Skeletal muscle satellite cell (primary cell): ENCODE results near the gene CRABP2.

Source experiments
- H3K27me3 ChIP-seq: 2 replicates; pipeline ENCODE4 v1.7.0; 2013; ENCODE audit warnings: low read length; ENCODE audit not compliant: control insufficient read depth, insufficient read depth
- H3K36me3 ChIP-seq: 2 replicates; pipeline ENCODE4 v1.7.0; 2013; ENCODE audit warnings: mild to moderate bottlenecking, control low read depth, low read length; ENCODE audit not compliant: insufficient read depth
- H3K4me1 ChIP-seq: 2 replicates; pipeline ENCODE4 v1.7.0; 2013; ENCODE audit warnings: low read length; ENCODE audit not compliant: control insufficient read depth, insufficient read depth
- H3K4me2 ChIP-seq: 2 replicates; pipeline ENCODE4 v1.7.0; 2013; ENCODE audit warnings: mild to moderate bottlenecking, low read length
- H3K4me3 ChIP-seq: 2 replicates; pipeline ENCODE4 v1.7.0; 2013; ENCODE audit warnings: low read length
- H3K9ac ChIP-seq: 2 replicates; pipeline ENCODE4 v1.7.0; 2013; ENCODE audit warnings: mild to moderate bottlenecking, low read depth, low read length, moderate library complexity
- H3K9me3 ChIP-seq: replicated peaks from 2 replicates; pipeline ENCODE4 v1.7.0; 2013; ENCODE audit warnings: mild to moderate bottlenecking, control low read depth, low read length

Gene CRABP2

DNA sequence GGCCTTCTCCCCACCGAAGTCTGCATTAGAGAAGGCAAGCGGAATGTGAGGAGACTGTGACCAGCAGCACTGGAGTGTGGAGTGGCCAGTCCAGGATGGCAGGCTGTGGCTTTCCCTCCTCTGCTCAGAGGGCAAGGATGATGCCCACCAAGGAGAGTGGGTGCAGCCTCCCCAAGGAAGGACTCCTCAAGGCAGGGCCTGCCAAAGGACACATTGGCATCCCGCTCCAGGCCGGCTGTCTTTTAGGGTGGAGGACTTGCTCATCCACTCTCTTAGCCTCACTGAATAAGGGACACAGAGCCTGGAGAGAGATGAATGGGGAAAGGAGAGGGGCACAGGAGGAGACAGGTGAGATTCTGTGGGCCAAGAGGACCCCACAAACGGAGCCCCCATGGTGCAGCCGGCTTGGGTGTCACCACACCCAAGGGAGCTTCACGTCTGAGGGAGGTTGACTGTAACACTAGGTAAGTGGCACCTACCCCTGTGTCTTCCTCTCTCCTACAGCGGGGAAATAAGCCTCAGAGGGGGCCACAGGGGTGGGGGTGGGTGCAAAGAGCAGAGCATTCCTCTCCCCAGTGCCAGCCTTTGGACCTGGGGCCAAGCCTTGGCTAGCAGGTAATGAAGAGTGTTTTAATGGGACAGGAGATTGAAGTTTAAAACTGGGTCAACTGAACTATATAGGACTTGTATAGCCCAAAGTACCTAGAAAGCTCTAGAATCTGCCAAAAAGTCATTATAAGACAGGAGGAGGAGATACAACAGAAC is 24.0 kb downstream of the CRABP2 start:
- H3K9me3 ChIP-seq, result no peaks in the 10 kb centered on the region
- peaks cover 37% of the 10 kb centered on the region for H3K27me3 ChIP-seq
- H3K4me3 ChIP-seq, result no peak overlapping the region
- no peak overlapping the region for H3K4me2 ChIP-seq
- peaks cover 23% of the 10 kb centered on the region for H3K4me1 ChIP-seq
- no peak overlapping the region for H3K9ac ChIP-seq
- H3K36me3 ChIP-seq, result no peaks in the 10 kb centered on the region

DNA sequence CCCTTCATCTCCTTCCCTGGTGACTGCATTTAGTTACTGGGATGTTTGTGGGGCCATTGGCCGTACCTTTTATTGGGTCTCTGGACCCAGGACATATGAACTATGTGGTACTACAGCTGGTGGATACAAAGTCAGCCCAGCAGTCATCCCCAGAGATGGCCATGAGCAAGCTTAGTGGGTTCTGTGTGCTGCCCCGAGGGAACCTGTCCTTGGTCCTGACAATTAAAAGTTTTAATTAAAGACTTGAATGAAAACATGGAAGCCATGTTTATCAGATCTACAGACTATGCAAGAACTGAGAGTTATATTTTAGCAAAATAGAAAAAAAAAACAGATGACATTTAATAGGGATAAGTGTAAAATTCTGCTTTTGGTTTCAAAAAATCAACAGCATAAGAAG is 25.3 kb downstream of the CRABP2 start:
- Histone ChIP-seq H3K9me3 (no peaks in the 10 kb centered on the region), H3K9ac (no peak overlapping the region), H3K36me3 (no peaks in the 10 kb centered on the region), H3K4me3 (no peak overlapping the region), H3K4me2 (no peak overlapping the region), H3K4me1 (peaks cover 25% of the 10 kb centered on the region), H3K27me3 (peaks cover 37% of the 10 kb centered on the region)

DNA sequence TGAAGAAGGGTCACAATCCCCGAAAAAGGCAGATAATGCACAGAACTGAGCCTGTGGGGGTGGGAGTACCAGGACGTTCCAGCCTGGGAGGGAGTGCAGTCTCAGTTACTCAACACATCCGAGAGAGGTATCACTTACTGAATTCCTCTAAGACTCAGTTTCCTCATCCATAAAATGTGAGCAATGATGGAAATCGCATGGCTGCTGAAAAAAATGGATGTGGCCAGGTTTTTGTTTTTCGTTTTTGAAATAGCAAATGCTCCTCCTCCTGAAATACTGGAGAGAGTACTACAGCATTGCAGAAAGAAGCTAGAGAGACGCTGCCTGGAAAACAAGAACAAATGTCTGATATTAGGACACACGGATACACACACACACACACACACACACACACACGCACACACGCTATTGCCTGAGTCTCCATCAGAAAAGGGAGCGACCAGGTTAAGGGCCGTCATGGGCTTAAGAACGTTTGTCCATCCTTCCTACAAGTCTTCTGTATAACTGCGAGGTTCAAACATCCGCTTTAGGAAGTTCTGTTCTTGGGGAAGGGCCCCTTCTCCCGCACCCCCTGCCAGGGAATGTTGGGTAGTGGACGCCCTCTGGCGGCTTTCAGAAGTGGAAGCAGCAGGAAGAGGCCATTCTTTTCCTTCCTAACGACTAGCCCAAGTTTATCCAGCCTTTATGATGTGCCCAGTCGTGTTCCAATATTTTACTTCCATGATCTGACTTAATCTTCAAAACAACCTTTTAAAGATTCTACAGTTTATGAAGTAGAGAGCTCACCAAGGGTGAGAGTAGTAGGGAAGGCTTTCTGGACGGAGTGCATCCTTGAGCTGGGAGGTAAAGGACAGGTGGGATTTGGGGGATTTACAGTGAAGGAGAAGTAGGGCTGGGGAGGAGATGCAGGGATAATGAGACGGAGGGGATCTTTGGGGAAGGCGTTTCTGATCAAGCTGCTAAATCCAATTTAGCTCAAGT is 27.5 kb downstream of the CRABP2 start:
- Histone ChIP-seq H3K4me1 (peaks cover 34% of the 10 kb centered on the region), H3K27me3 (peaks cover 32% of the 10 kb centered on the region), H3K4me3 (peak overlapping the region; percentile 71), H3K4me2 (peak overlapping the region; percentile 84), H3K9me3 (no peaks in the 10 kb centered on the region), H3K36me3 (peaks cover 2% of the 10 kb centered on the region), H3K9ac (peak overlapping the region; percentile 85)

DNA sequence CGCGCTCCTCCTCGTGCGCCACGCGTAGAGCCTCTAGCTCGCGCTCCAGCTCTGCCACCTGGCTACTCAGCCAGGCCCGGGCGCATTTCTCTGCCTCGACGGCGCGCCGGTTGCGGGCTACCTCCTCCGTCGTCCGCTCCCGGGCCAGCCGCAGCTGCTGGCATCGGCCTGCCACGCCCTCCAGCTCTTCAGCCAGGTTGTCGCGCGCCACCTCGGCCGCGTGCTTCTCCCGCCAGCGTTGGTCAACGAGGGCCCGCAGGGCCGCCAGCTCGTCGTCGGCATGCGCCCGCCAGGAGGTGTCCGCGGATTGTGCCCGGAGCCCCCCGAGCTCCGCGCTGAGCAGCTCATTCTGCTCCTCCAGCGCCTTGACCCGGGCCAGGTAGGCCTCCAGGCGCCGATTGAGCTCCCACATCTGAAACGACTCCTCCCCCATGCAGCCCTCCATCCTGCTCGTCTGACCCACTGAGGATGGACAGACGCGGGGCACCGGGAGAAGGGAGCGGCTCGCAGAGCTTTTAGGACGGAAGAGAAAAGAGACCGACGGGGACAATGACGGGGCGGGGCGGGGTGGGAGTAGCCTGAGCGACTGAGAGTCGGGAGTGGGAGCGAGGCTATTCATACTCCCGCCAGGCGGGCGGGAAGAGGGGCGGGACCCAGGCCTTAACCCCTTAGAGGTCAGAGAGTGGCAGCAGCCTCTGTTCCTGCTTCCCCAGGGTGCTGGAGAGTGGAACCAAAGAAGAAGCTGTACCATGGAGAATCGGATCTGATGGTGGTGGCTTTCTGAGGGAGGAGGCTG is 28.4 kb downstream of the CRABP2 start, which contains the start of gene NES:
Gene NES, minus strand, starts transcription at position 588 of the 796 bp plus-strand sequence. Its CDS starts 143 bp downstream, at position 445.
- Histone ChIP-seq H3K4me2 (peak within 1 kb of the TSS; percentile 84), H3K27me3 (peaks cover 29% of the 10 kb centered on the region), H3K9me3 (no peaks in the 10 kb centered on the region), H3K36me3 (peaks cover 6% of the 10 kb centered on the region), H3K9ac (peak within 1 kb of the TSS; percentile 85), H3K4me1 (peaks cover 34% of the 10 kb centered on the region), H3K4me3 (peak within 1 kb of the TSS; percentile 71)

DNA sequence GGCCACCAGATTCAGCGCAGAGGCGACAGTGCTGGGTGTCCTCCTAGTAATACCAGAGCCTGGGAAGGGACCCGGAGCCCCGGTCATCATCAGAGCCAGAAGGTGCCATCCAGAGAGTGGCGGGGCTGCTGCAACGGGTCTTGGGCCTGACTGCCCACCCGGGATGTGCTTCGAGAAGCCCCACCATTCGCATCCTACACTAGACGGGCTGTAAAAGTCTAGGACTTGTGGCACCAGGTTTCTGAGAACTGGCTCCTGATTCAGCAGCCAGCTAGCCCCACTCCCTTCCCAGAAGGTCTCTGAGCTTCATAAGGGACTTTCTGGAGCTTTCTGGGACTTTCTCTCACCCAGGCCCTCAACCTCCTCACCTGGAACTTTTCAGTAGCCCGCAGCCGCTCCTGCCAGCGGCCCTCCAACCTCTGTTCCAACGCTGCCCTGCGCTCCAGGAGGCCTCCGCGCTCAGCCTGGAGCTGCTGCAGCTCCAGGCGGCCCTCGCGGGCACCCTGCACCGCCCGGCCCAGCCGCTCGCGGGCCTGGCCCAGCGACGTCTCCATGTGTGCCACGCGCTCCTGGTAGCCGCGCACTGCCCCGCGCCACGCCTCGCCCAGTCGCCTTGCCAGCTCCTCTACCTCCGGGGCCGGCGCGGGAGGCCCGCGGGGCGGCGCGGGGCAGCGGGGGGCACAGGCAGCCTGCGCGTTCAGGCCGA is 29.1 kb downstream of the CRABP2 start:
- Histone ChIP-seq H3K9me3 (no peaks in the 10 kb centered on the region), H3K4me2 (peak overlapping the region; percentile 84), H3K27me3 (peaks cover 27% of the 10 kb centered on the region), H3K4me3 (peak overlapping the region; percentile 71), H3K36me3 (peaks cover 10% of the 10 kb centered on the region), H3K9ac (peak overlapping the region; percentile 85), H3K4me1 (peaks cover 34% of the 10 kb centered on the region)

DNA sequence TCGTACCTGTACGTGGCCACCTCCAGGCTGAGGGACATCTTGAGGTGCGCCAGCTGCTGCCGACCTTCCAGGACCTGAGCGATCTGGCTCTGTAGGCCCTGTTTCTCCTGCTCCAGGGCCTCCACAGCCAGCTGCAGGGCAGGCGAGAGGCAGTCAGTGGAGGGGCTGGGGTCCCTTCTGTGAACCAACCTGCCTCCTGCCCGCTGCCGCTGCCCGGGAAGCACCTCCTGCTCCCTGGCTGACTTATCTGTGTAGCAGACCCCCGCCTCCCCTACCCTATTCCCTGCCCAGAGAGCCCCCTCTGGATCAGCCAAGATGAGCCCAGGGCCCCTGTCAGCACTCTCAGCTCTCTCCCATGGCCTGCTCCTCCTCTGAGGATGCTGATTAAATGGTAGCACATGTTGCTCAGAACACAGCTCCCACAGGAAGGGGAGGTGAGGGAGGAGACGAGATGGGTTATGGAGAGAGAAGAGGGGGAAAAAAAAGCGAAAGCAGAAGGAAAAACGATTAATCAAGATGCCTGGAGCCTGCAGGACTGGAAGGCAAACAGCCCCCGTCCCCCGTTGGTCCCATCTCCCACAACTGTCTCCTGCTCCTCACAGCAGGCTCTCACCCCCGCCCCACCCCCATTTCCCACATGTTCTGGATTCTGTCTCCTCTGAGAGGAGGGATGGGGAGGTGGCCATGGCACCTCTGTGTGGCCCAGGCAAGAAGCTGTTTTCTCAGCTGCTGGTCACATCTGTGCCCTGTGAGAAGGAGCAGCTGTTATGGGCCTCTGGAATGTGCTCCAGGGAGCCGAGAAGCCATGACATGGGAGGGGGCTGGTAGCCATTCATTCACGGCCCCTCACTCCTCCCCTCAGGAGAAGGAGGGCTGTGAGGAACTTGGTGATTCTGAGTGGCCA is 29.9 kb downstream of the CRABP2 start:
- Histone ChIP-seq H3K27me3 (peaks cover 22% of the 10 kb centered on the region), H3K9me3 (no peaks in the 10 kb centered on the region), H3K9ac (peak overlapping the region; percentile 85)

DNA sequence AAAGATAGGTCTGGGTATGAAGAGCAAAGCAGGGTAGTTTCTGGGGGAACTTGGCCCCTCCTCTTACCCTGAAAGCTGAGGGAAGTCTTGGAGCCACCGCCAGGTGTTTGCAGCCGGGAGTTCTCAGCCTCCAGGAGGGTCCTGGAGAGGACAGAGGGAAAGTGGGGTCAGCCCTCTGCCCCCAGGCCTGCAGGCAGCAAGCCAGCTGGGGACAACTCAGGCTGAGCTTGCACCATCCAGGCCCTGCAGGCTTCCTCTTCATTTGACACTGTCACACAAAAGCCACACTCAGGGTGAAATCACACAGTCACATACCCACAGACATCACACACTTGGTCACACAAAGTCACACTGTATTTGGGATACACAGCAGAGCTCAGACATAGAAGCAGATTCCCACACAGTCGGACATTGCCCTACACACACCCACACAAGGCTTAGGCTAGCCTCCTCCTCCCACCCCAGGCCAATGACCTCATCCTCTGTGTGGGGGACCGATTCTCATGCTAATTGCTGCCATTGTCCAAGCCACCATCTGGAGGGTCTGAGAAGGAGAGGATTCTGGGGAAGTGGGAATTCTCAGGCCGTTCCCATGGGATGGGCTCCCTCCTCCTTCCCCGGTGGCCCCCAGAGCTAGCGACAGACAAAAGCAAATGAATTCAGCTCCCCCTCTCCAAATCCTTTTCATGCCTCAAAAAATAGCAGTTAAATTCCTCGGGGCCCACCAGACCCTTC is 31.8 kb downstream of the CRABP2 start:
- peak overlapping the region; percentile 85 for H3K9ac ChIP-seq
- peaks cover 14% of the 10 kb centered on the region for H3K36me3 ChIP-seq
- H3K4me2 ChIP-seq, result peak overlapping the region; percentile 84
- peaks cover 11% of the 10 kb centered on the region for H3K27me3 ChIP-seq
- peak overlapping the region; percentile 71 for H3K4me3 ChIP-seq
- no peaks in the 10 kb centered on the region for H3K9me3 ChIP-seq
- H3K4me1 ChIP-seq, result peaks cover 34% of the 10 kb centered on the region

More for the DNA sequence above, 29.9 kb downstream of the CRABP2 start:
- Histone ChIP-seq H3K4me3 (peak overlapping the region; percentile 71), H3K4me1 (peaks cover 34% of the 10 kb centered on the region), H3K4me2 (peak overlapping the region; percentile 84), H3K36me3 (peaks cover 14% of the 10 kb centered on the region)

DNA sequence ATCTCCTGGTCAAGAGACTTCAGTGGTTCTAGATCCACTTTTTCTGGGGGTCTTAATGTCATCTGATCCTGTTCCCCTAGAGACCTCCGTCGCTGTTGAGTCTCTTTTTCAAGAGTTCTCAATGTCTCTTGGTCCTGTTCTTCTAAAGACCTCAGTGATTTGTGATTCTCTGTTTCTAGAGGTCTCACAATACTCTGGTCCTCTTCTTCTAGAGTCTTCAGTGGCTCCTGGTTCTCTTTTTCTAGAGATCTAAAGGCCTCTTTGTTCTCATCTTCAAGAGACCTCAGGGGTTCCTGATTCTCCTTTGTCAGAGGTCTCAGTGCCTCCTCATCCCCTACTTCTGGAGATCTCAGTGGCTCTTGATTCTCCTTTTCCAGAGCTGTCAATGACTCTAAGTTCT is 33.6 kb downstream of the CRABP2 start:
- no peak overlapping the region for H3K4me3 ChIP-seq
- H3K4me1 ChIP-seq, result peaks cover 32% of the 10 kb centered on the region
- peaks cover 8% of the 10 kb centered on the region for H3K27me3 ChIP-seq
- H3K9me3 ChIP-seq, result no peaks in the 10 kb centered on the region
- H3K9ac ChIP-seq, result no peak overlapping the region
- no peak overlapping the region for H3K4me2 ChIP-seq
- peaks cover 14% of the 10 kb centered on the region for H3K36me3 ChIP-seq

DNA sequence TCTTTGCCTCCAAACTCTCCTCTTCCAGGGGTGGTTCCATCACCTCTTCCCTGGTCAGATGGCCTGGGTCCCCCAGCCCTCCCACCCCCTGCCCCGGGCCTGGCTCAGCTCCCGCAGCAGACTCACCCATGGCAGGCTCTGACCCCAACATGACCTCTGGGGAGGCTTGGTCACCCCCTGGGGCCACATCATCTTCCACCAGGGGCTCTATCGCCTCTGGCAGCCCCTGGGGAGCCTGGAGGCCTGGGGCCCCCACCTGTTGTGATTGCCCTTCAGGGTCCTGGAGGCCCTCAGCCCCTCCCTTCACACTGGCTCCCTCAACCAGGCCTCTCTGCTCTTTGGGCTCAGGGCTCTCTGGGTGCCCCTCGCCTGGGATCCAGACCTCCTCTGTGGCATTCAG is 34.6 kb downstream of the CRABP2 start:
- Histone ChIP-seq H3K9ac (no peak overlapping the region), H3K9me3 (no peaks in the 10 kb centered on the region), H3K4me1 (peaks cover 31% of the 10 kb centered on the region), H3K4me3 (no peak overlapping the region), H3K36me3 (peaks cover 14% of the 10 kb centered on the region), H3K27me3 (peaks cover 8% of the 10 kb centered on the region), H3K4me2 (no peak overlapping the region)
